M059J (cell line): ENCODE measurements around the gene XRCC1. TPM values are rescaled to one million over a fixed set of nuclear protein-coding genes. Genes with fewer than 3 reads are reported as not detected.
"Not testable (repeated sequence)": the region's sequence is repeated elsewhere in the genome, so short reads cannot be mapped to it uniquely, and the experiment has no call there.

Experiments
- DNase-seq: peaks from one replicate; pipeline ENCODE4 v3.0.0-alpha.2; 2012; ENCODE audit warnings: low read depth
- total RNA-seq: library from RNA; depleted of rRNA; stranded (reverse); fragments of >200 nt; shearing (Covaris generic); gene quantifications from 2 replicates; pipeline ENCODE4 v1.2.3, GENCODE V29; 2014

The XRCC1 gene
- total RNA-seq, 1 experiment from 2014 or later = 54.1 TPM

- DNase-seq = no peak
Measured at GRCh38 chr19:43546581-43546980, 28.7 kb downstream of the XRCC1 start.

GRCh38 chr19:43545981-43546380 is 29.3 kb downstream of the XRCC1 start:
- DNase-seq = no peak

GRCh38 chr19:43545276-43545675 is 30.1 kb downstream of the XRCC1 start:
- no peak for DNase-seq

GRCh38 chr19:43544077-43544476 is 31.2 kb downstream of the XRCC1 start:
- no peak for DNase-seq

- no peak for DNase-seq
Measured at GRCh38 chr19:43541920-43542650, 33.2 kb downstream of the XRCC1 start.

- DNase-seq = no peak
Measured at GRCh38 chr19:43540381-43540780, 34.9 kb downstream of the XRCC1 start.

- no peak for DNase-seq
Measured at GRCh38 chr19:43538922-43539321, 36.4 kb downstream of the XRCC1 start.

- no peak for DNase-seq
Measured at GRCh38 chr19:43534816-43535761, 40.2 kb downstream of the XRCC1 start.

GRCh38 chr19:43534305-43534815 is 41.0 kb downstream of the XRCC1 start:
- no peak for DNase-seq

GRCh38 chr19:43533546-43534304 is 41.6 kb downstream of the XRCC1 start:
- peak; percentile 100 for DNase-seq

- peak; percentile 89 for DNase-seq
Measured at GRCh38 chr19:43532962-43533545, 42.3 kb downstream of the XRCC1 start, which contains the start of gene ZNF575. ZNF575 (plus strand) TSS chr19:43533188; CDS start chr19:43534423, 1,235 bp downstream.

GRCh38 chr19:43532571-43532961 is 42.8 kb downstream of the XRCC1 start:
- peak; percentile 51 for DNase-seq

GRCh38 chr19:43527860-43528622 is 47.3 kb downstream of the XRCC1 start:
- peak; percentile 40 for DNase-seq

GRCh38 chr19:43526884-43527859 is 48.2 kb downstream of the XRCC1 start, which contains the start of gene ETHE1:
ETHE1 (minus strand) TSS chr19:43527201; CDS start chr19:43527177, 24 bp downstream.
- DNase-seq = peak; percentile 81

GRCh38 chr19:43525836-43526771 is 49.2 kb downstream of the XRCC1 start:
- no peak for DNase-seq

- no peak for DNase-seq
Measured at GRCh38 chr19:43524922-43525835, 50.1 kb downstream of the XRCC1 start.

GRCh38 chr19:43523696-43524095 is 51.6 kb downstream of the XRCC1 start:
- DNase-seq = not testable (repeated sequence)
